ENCODE data around the gene NAALADL1. TPM values are rescaled to one million over a fixed set of nuclear protein-coding genes. Genes with fewer than 3 reads are reported as not detected.

NAALADL1 gene
- total RNA-seq, 4 donors from 2014 or later, result 5.6 to 21.5 (median 6.8) TPM

GRCh38 chr11:65095427-65095826 lies 37.1 kb upstream of the NAALADL1 start:
- intact Hi-C loops (cut with DNase I), result no loop called here
- WGBS, 2 donors, result 75 to 83% methylated on average over 20 to 22 of the region's 22 CpGs
- no peaks in the 10 kb centered on the region for H3K9me3 ChIP-seq
- H3K36me3 ChIP-seq, result peaks cover 0 to 3% of the 10 kb centered on the region in 2 donors
- H3K27ac ChIP-seq, result peak overlapping the region in 2 of 3 donors; percentile 47 to 82
- TF ChIP-seq CTCF (IDR thresholded peaks at IDR 0.05), result no peak
- TF ChIP-seq POLR2A (IDR thresholded peaks at IDR 0.05), result no peak
- H3K27me3 ChIP-seq, result no peaks in the 10 kb centered on the region
- peaks cover 9 to 12% of the 10 kb centered on the region in 2 donors for H3K4me1 ChIP-seq
- no peak for DNase-seq
- no peak overlapping the region for H3K4me3 ChIP-seq (replicated peaks in 1 of 3)

- Histone ChIP-seq H3K27ac (no peak overlapping the region), H3K4me3 (replicated peaks in 1 of 3) (no peak overlapping the region), H3K9me3 (no peaks in the 10 kb centered on the region), H3K36me3 (peaks cover 7 to 22% of the 10 kb centered on the region in 2 donors), H3K4me1 (peaks cover under 1 to 2% of the 10 kb centered on the region in 2 donors), H3K27me3 (no peaks in the 10 kb centered on the region)
- intact Hi-C loops (cut with DNase I), result no loop called here
- DNase-seq, result no peak
- TF ChIP-seq POLR2A (IDR thresholded peaks at IDR 0.05) (no peak), CTCF (IDR thresholded peaks at IDR 0.05) (no peak)
- WGBS, 2 donors, result 96 to 98% methylated on average over 4 of the region's 4 CpGs
These were observed 32.3 kb upstream of the NAALADL1 start for GRCh38 chr11:65090628-65091027.

GRCh38 chr11:65089621-65090020 lies 31.3 kb upstream of the NAALADL1 start:
- intact Hi-C loops (cut with DNase I), result no loop called here
- TF ChIP-seq POLR2A (IDR thresholded peaks at IDR 0.05) (no peak), CTCF (IDR thresholded peaks at IDR 0.05) (no peak)
- 97 to 98% methylated on average over 4 of the region's 4 CpGs for WGBS, 2 donors
- peaks cover 7 to 22% of the 10 kb centered on the region in 2 donors for H3K36me3 ChIP-seq
- no peak overlapping the region for H3K4me3 ChIP-seq (replicated peaks in 1 of 3)
- H3K27me3 ChIP-seq, result no peaks in the 10 kb centered on the region
- H3K9me3 ChIP-seq, result no peaks in the 10 kb centered on the region
- H3K27ac ChIP-seq, result no peak overlapping the region
- H3K4me1 ChIP-seq, result peaks cover 6 to 11% of the 10 kb centered on the region in 2 donors
- no peak for DNase-seq

GRCh38 chr11:65087827-65088226 lies 29.5 kb upstream of the NAALADL1 start:
- no peak for TF ChIP-seq CTCF (IDR thresholded peaks at IDR 0.05)
- no peak for TF ChIP-seq POLR2A (IDR thresholded peaks at IDR 0.05)
- Histone ChIP-seq H3K27me3 (no peaks in the 10 kb centered on the region), H3K36me3 (peaks cover 7 to 22% of the 10 kb centered on the region in 2 donors), H3K4me3 (replicated peaks in 1 of 3) (no peak overlapping the region), H3K4me1 (peaks cover 8 to 17% of the 10 kb centered on the region in 2 donors), H3K9me3 (no peaks in the 10 kb centered on the region), H3K27ac (no peak overlapping the region)
- no peak for DNase-seq
- intact Hi-C loops (cut with DNase I), result no loop called here
- 93 to 94% methylated on average over 6 of the region's 15 CpGs for WGBS, 2 donors

GRCh38 chr11:65087216-65087615 lies 28.9 kb upstream of the NAALADL1 start:
- Histone ChIP-seq H3K4me3 (replicated peaks in 1 of 3) (no peak overlapping the region), H3K9me3 (no peaks in the 10 kb centered on the region), H3K36me3 (peaks cover 7 to 22% of the 10 kb centered on the region in 2 donors), H3K4me1 (peaks cover 8 to 17% of the 10 kb centered on the region in 2 donors), H3K27ac (no peak overlapping the region), H3K27me3 (no peaks in the 10 kb centered on the region)
- WGBS, 2 donors, result 95 to 97% methylated on average over 11 of the region's 11 CpGs
- no peak for DNase-seq
- TF ChIP-seq POLR2A (IDR thresholded peaks at IDR 0.05) (no peak), CTCF (IDR thresholded peaks at IDR 0.05) (no peak)
- intact Hi-C loops (cut with DNase I), result no loop called here
